AG04450 (cell line): ENCODE data around the gene CCL15. TPM values are rescaled to one million over a fixed set of nuclear protein-coding genes. Genes with fewer than 3 reads are reported as not detected.

Experiments
- CTCF ChIA-PET: fragments of 300-600, 350-600 bp; formaldehyde crosslinking; extraction: SDS; loops from one replicate; lab custom pipeline; 2022; ENCODE audit warnings: antibody characterized with exemption, inconsistent platforms; lab: Charles Lee
- POLR2A ChIA-PET: fragments of 350-600 bp; formaldehyde crosslinking; extraction: SDS; loops from one replicate; lab custom pipeline; 2021; ENCODE audit warnings: antibody characterized with exemption, inconsistent platforms; lab: Yijun Ruan, JAX
- DNase-seq: peaks from one replicate; pipeline ENCODE4 v3.0.0-alpha.2; 2011; ENCODE audit warnings: low read depth, low spot score
- H3K27ac ChIP-seq: one replicate; pipeline ENCODE4 v1.5.1; 2012; ENCODE audit warnings: low read depth, low read length, control low read depth
- H3K27me3 ChIP-seq: one replicate; pipeline ENCODE4 v1.6.0; 2012; ENCODE audit warnings: low read length; ENCODE audit not compliant: control insufficient read depth, insufficient read depth
- H3K4me3 ChIP-seq: 2 replicates; pipeline ENCODE4 v1.5.1; 2011; ENCODE audit warnings: mild to moderate bottlenecking, low read depth, low read length, control low read depth
- H3K9me3 ChIP-seq: 2 replicates; pipeline ENCODE4 v1.5.1; 2012; ENCODE audit warnings: low read length; ENCODE audit not compliant: control insufficient read depth, insufficient read depth
- polyA minus RNA-seq: library from RNA; depleted of rRNA, polyadenylated mRNA; stranded (reverse); fragments of >200 nt; gene quantifications from 2 replicates; pipeline ENCODE4 v1.2.3, GENCODE V29; 2011; rRNA and poly(A)+ RNA removed
- polyA plus RNA-seq: library from polyadenylated mRNA; depleted of rRNA; stranded (reverse); fragments of >200 nt; gene quantifications from 2 replicates; pipeline ENCODE4 v1.2.3, GENCODE V29; 2011; rRNA removed
- TF ChIP-seq, protein P1 (sequence below): IDR thresholded peaks from 2 replicates; pipeline ENCODE4 v1.5.1; 2011; ENCODE audit warnings: low read depth, low read length, control low read depth, inconsistent platforms

Gene CCL15
- not detected in 2 replicates for polyA plus RNA-seq
- not detected in 2 replicates for polyA minus RNA-seq

- ChIA-PET POLR2A (no interaction called here), CTCF (no interaction called here)
- Histone ChIP-seq H3K4me3 (no peak within 1 kb of the TSS), H3K9me3 (no peaks in the 10 kb centered on the region), H3K27ac (no peak within 1 kb of the TSS), H3K27me3 (peaks cover 2% of the 10 kb centered on the region)
- no peak for DNase-seq
- TF ChIP-seq, protein P1, sequence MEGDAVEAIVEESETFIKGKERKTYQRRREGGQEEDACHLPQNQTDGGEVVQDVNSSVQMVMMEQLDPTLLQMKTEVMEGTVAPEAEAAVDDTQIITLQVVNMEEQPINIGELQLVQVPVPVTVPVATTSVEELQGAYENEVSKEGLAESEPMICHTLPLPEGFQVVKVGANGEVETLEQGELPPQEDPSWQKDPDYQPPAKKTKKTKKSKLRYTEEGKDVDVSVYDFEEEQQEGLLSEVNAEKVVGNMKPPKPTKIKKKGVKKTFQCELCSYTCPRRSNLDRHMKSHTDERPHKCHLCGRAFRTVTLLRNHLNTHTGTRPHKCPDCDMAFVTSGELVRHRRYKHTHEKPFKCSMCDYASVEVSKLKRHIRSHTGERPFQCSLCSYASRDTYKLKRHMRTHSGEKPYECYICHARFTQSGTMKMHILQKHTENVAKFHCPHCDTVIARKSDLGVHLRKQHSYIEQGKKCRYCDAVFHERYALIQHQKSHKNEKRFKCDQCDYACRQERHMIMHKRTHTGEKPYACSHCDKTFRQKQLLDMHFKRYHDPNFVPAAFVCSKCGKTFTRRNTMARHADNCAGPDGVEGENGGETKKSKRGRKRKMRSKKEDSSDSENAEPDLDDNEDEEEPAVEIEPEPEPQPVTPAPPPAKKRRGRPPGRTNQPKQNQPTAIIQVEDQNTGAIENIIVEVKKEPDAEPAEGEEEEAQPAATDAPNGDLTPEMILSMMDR: no peak
Observed at GRCh38 chr17:36001110-36001771, at the start of gene CCL15. Gene CCL15, minus strand, starts transcription at chr17:36001553. Its CDS starts 61 bp downstream, at chr17:36001492.

DNA sequence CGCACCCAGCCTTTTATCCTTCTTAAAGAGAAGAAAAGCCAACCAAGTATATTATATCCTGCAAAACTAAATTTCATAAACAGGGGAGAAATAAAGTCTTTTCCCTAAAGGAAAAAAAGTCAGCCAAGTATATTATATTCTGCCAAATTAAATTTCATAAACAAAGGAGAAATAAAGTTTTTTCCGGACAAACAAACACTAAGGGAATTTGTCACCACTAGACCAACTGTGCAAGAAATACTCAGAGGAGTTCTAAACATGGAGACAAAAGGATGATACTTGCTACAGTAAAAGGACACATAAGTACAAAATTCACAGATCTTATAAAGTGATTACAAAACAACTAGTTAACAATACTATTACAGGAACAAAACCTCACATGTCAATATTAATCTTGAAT is 48.3 kb upstream of the CCL15 start:
- H3K9me3 ChIP-seq: no peaks in the 10 kb centered on the region
- POLR2A ChIA-PET: no interaction called here
- TF ChIP-seq, protein P1: no peak
- no peak overlapping the region for H3K27ac ChIP-seq
- H3K4me3 ChIP-seq: no peak overlapping the region
- H3K27me3 ChIP-seq: no peaks in the 10 kb centered on the region
- DNase-seq: no peak
- CTCF ChIA-PET: no interaction called here

- TF ChIP-seq, protein P1: no peak
- H3K4me3 ChIP-seq: no peak overlapping the region
- H3K9me3 ChIP-seq: no peaks in the 10 kb centered on the region
- no peaks in the 10 kb centered on the region for H3K27me3 ChIP-seq
- POLR2A ChIA-PET: no interaction called here
- DNase-seq: no peak
- H3K27ac ChIP-seq: no peak overlapping the region
- CTCF ChIA-PET: no interaction called here
Observed at GRCh38 chr17:36048066-36048465, 46.7 kb upstream of the CCL15 start.

GRCh38 chr17:36036235-36036634 is 34.9 kb upstream of the CCL15 start:
- ChIA-PET CTCF (no interaction called here), POLR2A (no interaction called here)
- no peaks in the 10 kb centered on the region for H3K27me3 ChIP-seq
- no peak overlapping the region for H3K27ac ChIP-seq
- TF ChIP-seq, protein P1: no peak
- H3K4me3 ChIP-seq: no peak overlapping the region
- H3K9me3 ChIP-seq: no peaks in the 10 kb centered on the region
- no peak for DNase-seq

DNA sequence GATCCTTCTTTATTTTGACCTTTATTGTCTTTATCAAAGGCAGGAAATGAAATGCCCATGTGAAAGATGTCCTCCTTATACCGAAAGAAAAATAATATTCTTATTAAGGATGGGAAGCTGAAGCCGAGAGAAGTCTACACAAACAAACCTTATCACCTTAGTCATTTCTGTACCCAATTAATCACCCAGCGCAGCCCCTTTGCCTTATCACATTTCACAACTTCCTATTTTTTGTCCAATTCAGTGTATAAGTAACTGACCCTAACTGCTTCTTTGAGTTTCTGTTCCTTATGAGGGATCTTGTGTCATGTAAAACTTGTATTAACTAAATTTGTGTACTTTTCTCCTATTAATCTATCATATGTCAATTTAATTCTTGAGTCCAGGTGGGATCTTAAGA is 32.8 kb upstream of the CCL15 start:
- DNase-seq: no peak
- no peaks in the 10 kb centered on the region for H3K27me3 ChIP-seq
- no peaks in the 10 kb centered on the region for H3K9me3 ChIP-seq
- H3K27ac ChIP-seq: no peak overlapping the region
- TF ChIP-seq, protein P1: no peak
- POLR2A ChIA-PET: no interaction called here
- CTCF ChIA-PET: no interaction called here
- H3K4me3 ChIP-seq: no peak overlapping the region
